GM18498 (cell line): ENCODE results near the gene MTFR2.

Source experiments
- ATAC-seq: cut with Tn5 transposase; IDR thresholded peaks from one replicate; pipeline ENCODE4 v1.9.1; 2021; ENCODE audit warnings: mild to moderate bottlenecking, moderate library complexity; ENCODE audit not compliant: unreplicated experiment

MTFR2 gene

DNA sequence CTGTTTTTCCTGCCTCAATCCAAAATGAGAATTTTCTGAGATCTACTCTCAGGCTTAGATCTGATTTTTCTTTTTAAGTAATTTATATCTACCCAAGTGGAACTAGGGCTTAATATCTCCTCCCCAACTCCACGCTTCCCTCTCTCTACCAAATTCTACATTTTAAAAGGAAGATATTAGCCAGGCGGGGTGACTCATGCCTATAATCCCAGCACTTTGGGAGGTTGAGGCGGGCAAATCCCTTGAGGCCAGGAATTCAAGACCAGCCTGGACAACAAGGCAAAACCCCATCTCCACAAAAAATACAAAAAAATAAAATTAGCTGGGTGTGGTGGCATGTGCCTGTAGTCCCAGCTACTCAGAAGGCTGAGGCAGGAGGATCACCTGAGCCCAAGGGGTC is 61.0 kb downstream of the MTFR2 start:
- ATAC-seq, result no peak

DNA sequence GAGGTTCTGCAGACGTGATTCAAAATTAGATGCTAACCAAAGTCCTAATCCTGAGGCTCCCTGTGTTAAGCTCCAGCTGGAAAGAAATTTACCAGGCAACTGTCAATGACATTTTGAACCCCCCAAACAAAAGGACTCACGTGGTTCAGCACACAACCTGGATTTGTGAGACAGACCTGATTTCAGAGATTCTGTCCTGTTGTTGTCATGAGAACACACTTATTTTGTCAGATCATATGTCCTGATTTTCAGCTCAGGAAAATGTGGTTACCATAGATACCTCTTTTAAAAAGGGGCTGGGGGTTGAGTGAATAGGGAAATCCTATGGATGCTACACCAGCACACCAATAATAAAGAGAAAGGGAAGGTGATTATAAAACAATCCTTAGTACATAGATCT is 61.6 kb downstream of the MTFR2 start:
- ATAC-seq, result no peak

DNA sequence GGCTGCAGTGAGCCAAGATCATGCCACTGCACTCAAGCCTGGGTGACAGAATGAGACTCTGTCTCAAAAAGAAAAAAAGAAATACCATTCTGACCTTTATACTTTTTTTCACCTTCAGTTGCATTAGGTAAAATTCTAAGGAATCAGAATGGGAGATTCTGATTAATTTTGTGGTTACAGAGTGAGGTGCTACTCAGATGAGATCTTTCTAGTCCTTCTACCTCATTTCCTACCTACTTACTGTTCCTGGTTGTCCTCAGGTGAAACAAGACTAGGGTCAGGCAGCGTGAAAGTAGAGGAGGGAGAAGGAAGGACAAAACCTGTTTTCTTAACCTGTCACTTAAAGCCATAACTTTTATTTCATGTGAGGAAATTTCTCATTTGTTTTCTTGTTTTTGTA is 63.7 kb downstream of the MTFR2 start:
- ATAC-seq, result no peak

DNA sequence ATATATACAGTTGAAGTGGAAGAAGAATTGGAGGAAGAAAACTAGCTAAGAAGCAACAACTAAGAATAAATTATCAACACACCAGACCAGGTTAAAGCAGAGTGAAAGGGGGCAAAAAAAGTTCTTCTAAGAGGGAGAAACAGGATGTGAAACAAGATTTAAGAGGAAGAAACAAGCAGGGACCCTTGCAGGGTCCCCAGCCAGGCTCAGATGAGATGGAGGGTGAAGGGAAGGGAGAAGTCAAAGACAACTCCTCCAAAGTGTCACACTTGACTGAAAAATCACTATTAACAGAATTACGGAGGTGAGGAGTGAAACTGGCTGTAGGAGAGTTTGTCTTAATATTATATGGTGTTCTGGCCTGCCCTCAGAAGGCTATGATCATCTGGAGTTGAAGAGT is 65.4 kb downstream of the MTFR2 start:
- ATAC-seq, result no peak

DNA sequence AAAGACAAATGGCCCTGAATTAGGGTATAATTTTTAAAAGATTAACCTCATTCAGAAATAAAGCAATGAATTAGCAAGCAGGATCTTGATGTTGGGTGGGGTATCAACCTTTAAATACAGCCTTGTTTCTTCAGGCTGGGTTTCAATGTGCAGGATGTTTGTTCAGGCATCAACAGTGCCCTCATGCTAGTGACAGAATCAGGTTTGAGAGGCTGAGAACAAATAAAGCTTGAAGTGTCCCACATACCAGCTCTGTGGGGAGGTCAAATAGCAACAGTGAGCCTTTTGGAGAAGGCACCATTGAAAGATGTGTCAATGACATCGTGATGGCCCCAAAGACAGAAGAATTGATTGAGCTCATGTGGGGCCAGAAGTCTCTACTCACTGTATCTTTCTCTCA is 68.2 kb downstream of the MTFR2 start:
- ATAC-seq, result no peak

DNA sequence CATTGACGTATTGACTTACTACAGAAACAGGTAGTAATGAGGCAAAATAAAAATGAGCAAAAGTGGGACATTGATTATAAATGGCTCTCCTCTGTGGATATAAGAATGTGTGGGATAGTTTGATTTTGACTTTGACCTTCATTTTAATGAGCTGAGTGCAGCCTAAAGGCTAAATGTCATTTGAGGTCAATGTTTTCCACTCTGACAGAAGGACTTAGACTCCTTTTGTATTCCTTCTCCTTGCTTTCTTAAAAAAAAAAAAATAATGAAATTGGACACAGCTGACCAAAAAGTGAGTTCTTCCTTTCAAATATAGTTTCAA is 68.6 kb downstream of the MTFR2 start:
- ATAC-seq, result no peak
